Tibial nerve (tissue), 3 donors: Measurements from ENCODE around the gene SPTB.

Source experiments
- CTCF ChIP-seq, 5 experiments: fragments of 200-600 bp in 3 of 5; fragments of 450-650 bp in 2 of 5; sonication (generic) in 3 of 5; IDR thresholded peaks; one replicate each; pipeline ENCODE4 v1.5.1; 2016 to 2019; ENCODE audit warnings: antibody characterized with exemption in 5 of 5, mild to moderate bottlenecking in 3 of 5, moderate library complexity in 2 of 5
- POLR2A ChIP-seq, 2 donors: fragments of 450-650 bp; IDR thresholded peaks; one replicate each; pipeline ENCODE4 v1.6.1; 2017; ENCODE audit warnings: antibody characterized with exemption in 2 of 2, mild to moderate bottlenecking in 2 of 2, moderate library complexity in 2 of 2

GRCh38 chr14:64772397-64772950, 107.2 kb downstream of the SPTB start:
- TF ChIP-seq CTCF (IDR thresholded peaks at IDR 0.05) (no peak), POLR2A (IDR thresholded peaks at IDR 0.05) (no peak)
